ENCODE results near the gene CYP27B1. TPM values are rescaled to one million over a fixed set of nuclear protein-coding genes. Genes with fewer than 3 reads are reported as not detected.

CYP27B1 gene
- total and polyA plus RNA-seq, 2 donors (not counting 3 experiments of a cell fraction or from before 2014, with no cell fraction given): 0.62 to 2.7 TPM

GRCh38 chr12:57769594-57769993 is 2.7 kb upstream of the CYP27B1 start:
- CTCF ChIA-PET: interaction anchor here (1.3 kb wide), 1 partner anchor 13 kb away, joined by 4 read pairs; the partner anchor contains the start of gene TSFM
- no peak for FAIRE-seq
- H4K20me1 ChIP-seq (replicated peaks; ENCODE audit: control insufficient read depth, extremely low read depth, insufficient read depth, low read length): no peaks in the 10 kb centered on the region
- H3K79me2 ChIP-seq (ENCODE audit: control insufficient read depth, insufficient read depth, low read length): peaks cover 2% of the 10 kb centered on the region
- H3K36me3 ChIP-seq (ENCODE audit: control insufficient read depth in 2 of 2, extremely low read depth in 1 of 2, insufficient read depth in 2 of 2, low read length in 2 of 2): peaks cover 0 to 2% of the 10 kb centered on the region in 2 experiments
- H3K9me3 ChIP-seq (replicated peaks; ENCODE audit: control insufficient read depth, insufficient read depth, low read length): no peaks in the 10 kb centered on the region
- no peak overlapping the region for H3K9ac ChIP-seq (replicated peaks; ENCODE audit: extremely low read depth, insufficient read depth, low read length)
- no peak overlapping the region for H3K4me2 ChIP-seq (ENCODE audit: insufficient read depth, low read length)
- H3K27me3 ChIP-seq (ENCODE audit: control insufficient read depth in 2 of 2, insufficient read depth in 2 of 2, low read length in 2 of 2): peaks cover 22 to 24% of the 10 kb centered on the region in 2 experiments
- TF ChIP-seq POLR2AphosphoS5 (IDR thresholded peaks at IDR 0.05; ENCODE audit: insufficient read depth, low read depth, low read length): no peak
- TF ChIP-seq CTCF (IDR thresholded peaks at IDR 0.05; ENCODE audit: extremely low read depth in 1 of 2, insufficient read depth in 1 of 2, low read depth in 1 of 2, low read length in 2 of 2): no peak
- no peak for TF ChIP-seq MYC (IDR thresholded peaks at IDR 0.05; ENCODE audit: low read depth, low read length)
- TF ChIP-seq POLR2A (IDR thresholded peaks at IDR 0.05; ENCODE audit: low read depth, low read length): no peak
- TF ChIP-seq FOS (IDR thresholded peaks at IDR 0.05; ENCODE audit: borderline replicate concordance, insufficient read depth, low read length): no peak
- TF ChIP-seq EZH2 (IDR thresholded peaks at IDR 0.05; ENCODE audit: borderline replicate concordance, low read depth, low read length, severe bottlenecking): no peak
- TF ChIP-seq, protein P1, sequence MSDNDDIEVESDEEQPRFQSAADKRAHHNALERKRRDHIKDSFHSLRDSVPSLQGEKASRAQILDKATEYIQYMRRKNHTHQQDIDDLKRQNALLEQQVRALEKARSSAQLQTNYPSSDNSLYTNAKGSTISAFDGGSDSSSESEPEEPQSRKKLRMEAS (IDR thresholded peaks at IDR 0.05; ENCODE audit: insufficient read depth, insufficient read length): no peak
- TF ChIP-seq JUN (IDR thresholded peaks at IDR 0.05; ENCODE audit: borderline replicate concordance, insufficient read depth, insufficient read length, low read depth): no peak
- TF ChIP-seq GATA2 (IDR thresholded peaks at IDR 0.05; ENCODE audit: insufficient read depth, insufficient read length, low read depth, low read length): no peak
- H3K9me1 ChIP-seq (replicated peaks; ENCODE audit: control insufficient read depth, extremely low read depth, insufficient read depth, low read length): no peaks in the 10 kb centered on the region
- DNase-seq (ENCODE audit: low read depth, low spot score): no peak
- no peak overlapping the region for H3K27ac ChIP-seq (ENCODE audit: insufficient read depth, low read depth, low read length)
- POLR2A ChIA-PET: no interaction called here
- peaks cover 30% of the 10 kb centered on the region for H3K4me1 ChIP-seq (ENCODE audit: control insufficient read depth, extremely low read depth, insufficient read depth, low read length)
- H2AFZ ChIP-seq (ENCODE audit: low read depth, low read length): no peak overlapping the region
- no peak overlapping the region for H3K4me3 ChIP-seq (replicated peaks in 1 of 3; ENCODE audit: insufficient read depth in 1 of 3, low read depth in 1 of 3, low read length in 3 of 3)
- dilution Hi-C loops (cut with MboI; ENCODE audit: extremely low pct_ligation_motif_present, low sequenced_read_pairs) (no loop called here), intact Hi-C loops (cut with micrococcal nuclease) (no loop called here)
- no TSS peak for BruUV-seq (replicated peaks)

Data from endothelial cell of umbilical vein (primary cell).